DMS 273 treated with DMSO at 0.1 percent for 48 hours (cell line): ENCODE data around the gene KREMEN1.

Experiments
- DNase-seq: peaks from one replicate; lab custom pipeline; 2025; lab: John Stamatoyannopoulos, UW

The KREMEN1 gene

DNA sequence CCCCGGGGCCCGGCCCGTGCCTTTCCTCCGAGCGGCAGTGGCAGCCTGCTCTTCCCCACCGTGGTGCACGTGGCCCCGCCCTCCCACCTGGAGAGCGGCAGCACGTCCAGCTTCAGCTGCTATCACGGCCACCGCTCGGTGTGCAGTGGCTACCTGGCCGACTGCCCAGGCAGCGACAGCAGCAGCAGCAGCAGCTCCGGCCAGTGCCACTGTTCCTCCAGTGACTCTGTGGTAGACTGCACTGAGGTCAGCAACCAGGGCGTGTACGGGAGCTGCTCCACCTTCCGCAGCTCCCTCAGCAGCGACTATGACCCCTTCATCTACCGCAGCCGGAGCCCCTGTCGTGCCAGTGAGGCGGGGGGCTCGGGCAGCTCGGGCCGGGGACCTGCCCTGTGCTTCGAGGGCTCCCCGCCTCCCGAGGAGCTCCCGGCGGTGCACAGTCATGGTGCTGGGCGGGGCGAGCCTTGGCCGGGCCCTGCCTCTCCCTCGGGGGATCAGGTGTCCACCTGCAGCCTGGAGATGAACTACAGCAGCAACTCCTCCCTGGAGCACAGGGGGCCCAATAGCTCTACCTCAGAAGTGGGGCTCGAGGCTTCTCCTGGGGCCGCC is 23.1 kb upstream of the KREMEN1 start:
- no peak for DNase-seq

DNA sequence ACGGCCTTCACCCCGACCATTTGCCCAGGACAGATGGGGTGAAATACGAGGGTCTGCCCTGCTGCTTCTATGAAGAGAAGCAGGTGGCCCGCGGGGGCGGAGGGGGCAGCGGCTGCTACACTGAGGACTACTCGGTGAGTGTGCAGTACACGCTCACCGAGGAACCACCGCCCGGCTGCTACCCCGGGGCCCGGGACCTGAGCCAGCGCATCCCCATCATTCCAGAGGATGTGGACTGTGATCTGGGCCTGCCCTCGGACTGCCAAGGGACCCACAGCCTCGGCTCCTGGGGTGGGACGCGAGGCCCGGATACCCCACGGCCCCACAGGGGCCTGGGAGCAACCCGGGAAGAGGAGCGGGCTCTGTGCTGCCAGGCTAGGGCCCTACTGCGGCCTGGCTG is 22.4 kb upstream of the KREMEN1 start:
- DNase-seq = no peak

DNA sequence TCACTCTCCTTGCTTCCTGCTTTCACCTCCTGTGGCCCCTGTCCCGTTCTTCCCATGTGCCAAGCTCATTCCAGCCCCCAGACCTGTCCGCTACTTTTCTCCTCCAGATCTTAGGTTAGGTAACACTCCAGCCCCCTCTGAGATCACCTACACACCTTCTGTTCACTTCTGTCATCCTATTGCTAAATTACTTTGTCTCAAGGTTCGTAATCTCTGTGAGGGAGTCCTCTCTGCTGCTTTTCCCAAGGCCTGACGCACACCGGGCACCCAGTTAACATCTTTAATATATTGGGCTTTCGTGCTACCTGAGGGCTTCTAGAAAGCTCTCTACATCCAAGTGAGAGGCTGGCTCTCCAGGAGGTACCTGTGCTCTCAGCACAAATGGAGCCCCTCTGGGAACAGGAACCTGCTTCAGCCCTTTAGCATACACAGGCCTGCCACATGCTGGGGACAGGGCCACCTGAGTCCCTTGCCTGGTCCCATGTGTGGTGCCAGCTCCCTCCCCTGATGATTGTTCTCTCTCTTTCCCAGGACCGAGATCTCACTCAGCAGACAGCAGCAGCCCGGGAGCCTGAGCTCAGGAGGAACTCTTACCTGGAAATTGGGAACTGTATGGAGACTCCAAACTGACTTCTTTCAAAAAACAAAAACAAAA is 19.7 kb upstream of the KREMEN1 start:
- DNase-seq = no peak

DNA sequence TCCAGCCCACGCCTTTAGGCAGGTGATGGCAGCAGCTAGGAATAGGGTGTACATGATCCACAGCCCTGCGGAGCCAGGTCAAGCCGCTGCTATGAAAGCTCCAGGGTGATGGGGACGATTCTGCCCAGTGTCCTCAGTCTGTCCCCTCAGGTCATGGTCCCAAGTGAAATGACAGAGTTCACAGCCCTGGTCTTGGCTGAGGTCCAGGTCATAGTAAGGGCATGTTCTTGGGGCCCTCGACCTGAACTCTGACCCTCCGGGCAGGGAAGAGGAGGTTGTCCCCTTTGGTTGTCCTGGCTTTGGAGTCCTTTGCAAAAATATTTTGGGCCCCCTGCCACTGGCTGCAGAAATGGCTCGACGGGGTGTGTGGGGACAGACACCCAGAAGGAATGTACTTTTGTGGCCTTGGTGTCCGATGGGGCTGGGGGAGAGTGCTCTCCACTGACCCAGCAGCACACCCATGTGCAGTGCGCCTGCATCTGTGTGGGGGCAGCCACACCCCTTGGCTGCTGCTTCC is 18.5 kb upstream of the KREMEN1 start:
- DNase-seq = no peak

DNA sequence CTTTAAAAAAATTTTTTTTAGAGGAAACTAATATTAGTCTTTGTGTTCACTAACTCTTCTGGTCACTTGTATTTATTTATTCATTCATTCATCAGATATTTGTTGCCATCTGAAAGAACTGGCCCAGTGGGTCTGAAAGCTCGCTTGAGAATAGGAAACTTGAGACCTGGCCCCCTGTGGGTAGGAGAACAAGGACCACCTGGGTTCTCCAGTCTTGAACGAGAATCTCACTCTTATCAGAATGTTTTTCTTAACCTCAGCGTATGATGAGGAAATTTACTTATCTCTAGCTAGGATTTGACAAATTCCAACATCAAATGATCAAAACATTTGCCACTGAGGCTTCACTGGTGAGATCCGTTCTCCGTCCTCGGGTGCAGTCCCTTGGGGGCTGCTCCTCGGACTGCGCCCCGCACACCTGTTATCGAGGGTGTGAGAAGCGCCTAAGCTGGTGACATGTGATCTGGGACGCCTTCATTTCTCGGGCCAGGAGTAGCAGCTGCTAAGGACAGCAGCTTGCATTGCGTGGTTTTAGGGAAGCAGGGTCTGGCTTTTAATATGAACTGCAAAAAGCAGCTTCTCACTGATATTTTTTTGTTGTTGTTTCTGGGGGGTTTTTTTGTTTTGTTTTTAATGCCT is 17.5 kb upstream of the KREMEN1 start:
- no peak for DNase-seq

DNA sequence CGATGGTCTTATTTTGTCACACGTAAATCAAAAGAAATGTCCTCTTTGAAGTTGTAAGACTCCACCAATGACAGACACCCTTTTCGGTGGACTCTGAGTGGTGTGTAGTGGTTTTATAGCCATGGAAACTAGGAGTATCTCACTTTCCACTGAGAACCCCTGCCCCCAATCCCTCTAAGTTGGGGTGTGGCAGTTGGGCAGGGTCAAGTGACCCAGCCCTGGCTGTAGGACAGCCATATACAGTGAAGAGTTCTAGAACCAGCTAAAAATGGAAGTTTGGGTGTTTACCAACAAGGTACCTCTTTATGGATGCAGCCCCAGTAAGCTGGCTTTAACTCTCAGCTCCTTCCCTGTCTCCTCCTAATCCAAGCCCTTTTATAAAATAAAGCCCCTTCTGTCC is 16.4 kb upstream of the KREMEN1 start:
- no peak for DNase-seq

DNA sequence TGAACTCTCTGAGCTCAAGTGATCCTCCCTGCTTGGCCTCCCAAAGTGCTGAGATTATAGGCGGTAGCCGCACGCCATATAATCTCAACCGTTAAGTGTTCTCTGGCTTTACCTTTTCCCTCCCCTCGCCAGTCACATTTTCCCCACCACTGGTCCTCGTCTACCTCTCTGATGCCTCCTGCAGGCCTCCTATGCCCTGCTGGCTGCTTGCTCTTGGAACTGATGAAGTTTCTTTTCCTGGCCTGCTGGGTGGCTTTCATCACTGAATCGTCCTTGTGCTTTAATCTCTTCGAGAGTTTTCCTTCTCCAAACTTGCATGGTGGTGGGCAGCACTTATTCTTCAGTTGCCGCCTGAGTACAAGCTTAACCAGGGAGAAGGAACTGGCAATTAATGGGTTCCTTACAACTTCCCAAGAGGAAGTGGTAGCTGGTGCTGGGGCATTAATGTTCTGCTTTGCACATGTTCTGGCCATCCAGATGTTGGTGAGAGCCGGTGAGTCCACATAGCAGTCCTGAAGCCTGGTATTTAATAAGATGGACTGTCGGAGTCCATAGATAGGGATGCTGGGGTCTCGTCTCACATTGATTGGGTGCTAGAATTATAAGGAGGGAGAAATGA is 12.5 kb upstream of the KREMEN1 start:
- DNase-seq = no peak

DNA sequence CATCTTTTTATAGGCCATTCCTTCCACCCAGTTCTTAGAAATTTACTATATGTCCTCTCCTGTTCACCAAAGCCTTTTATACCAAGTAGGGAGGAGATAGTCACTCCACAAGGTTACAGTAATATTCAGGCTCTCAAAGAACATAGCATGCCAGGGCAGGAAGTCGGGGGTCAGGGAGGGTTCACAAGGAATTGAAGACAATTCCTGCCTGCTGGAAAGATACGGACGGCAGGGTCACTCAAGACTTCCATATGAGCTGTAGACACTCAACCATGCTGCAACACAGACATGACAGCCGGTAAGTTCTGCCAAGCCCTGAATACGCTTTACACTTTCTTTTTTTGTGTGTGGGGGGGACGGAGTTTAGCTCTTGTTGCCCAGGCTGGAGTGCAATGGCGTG is 11.9 kb upstream of the KREMEN1 start:
- DNase-seq = no peak

DNA sequence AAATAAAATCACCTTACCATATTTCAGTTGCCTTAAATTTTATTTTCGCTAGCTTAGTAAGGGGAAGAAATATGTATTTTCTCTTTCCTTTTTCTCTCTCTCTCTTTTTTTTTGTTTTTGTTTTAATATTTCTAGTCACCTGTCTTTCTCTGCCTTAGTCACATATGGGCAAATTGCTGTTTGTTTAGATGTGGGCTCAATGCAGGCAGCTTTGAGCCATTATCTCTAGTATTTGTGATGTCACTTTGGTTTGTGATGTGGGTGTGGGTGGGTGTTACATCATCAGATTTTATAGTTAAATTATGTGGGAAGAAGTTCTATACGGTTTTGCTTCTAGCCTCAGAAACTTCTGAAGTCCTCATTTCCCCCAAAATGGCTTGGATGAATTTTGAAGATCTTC is 11.1 kb upstream of the KREMEN1 start, which contains the start of gene C22orf31:
TSS of gene C22orf31 (minus strand) at position 59 of the 400 bp plus-strand sequence. CDS start at position 20, 39 bp downstream.
- DNase-seq = no peak

DNA sequence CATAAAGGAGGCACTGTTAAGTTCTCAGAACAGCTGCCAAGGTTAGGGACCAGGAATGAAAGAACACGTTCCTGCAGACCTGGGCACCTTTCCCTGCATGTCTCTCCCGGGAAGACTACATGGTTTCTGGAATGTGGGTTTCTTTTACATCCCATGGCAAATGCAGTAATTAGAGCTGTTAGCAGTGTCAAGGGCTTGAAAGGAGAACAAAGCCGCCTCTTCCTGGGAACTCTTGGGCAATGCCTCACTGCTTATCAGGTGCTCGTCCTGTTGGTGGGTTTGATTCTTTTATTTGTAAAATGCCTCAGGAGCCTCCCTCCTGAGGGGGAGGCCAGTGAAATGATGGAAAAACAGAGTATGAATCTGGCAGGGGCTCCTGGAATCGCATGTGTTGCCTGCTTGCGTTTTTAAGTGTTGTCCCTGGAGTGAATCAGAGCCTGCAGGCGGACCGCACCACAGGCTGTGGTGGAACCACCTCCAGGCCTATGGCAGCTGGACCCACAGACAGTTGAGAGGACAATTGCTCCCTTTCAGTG is 10.5 kb upstream of the KREMEN1 start:
- no peak for DNase-seq

DNA sequence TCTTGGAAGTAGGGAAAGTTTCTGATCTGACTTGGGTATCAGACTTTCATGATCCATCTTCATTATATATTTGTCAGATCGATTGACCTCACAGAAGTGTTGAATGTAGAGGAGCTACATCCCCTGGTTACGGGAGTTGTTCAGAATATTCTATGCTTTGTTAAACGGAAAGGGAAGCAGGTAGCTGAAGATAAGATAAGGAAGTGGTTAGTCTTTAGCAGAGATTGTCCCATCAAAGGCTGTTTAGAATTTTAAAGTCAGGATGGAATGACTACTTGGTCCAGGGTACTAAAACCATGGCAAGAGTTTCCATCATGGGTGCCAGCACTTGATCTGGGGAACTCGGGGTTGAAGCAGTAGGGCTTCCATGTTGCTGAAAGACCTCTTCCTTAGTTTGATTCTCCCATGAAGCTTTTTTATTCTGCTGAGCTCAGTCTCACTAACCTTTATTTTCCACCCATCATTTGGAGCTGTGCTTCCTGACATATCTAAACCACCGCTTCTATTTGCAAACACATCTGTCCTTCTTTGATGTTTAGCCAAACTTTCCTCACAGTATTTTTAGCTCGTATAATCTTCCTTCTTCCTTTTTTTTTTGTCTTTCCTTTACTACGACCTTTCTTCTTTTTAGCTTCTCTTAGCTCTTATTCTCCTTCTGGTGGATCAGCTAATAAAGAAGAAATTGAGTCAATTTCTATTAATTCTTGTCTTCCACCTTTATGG is 7.2 kb upstream of the KREMEN1 start:
- DNase-seq = no peak

DNA sequence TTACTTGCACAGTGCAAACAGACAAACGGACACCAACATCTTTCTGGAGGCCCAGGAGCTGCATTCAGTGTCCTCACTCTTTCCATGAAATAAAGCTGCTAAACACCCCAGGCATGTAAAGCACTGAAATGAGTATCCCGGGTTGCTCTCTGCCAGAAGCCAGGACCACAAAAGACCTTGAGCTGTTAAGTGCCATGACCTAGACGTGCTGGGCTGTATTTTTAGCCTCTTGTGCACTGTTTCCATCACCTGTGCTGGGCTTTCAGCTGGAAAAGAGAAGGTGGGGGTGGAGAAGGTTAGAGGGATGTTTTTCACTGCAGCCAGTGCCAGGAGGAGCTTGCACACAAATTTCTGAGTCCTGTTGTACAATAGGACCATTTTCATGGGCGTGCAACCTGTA is 3.4 kb upstream of the KREMEN1 start:
- no peak for DNase-seq

DNA sequence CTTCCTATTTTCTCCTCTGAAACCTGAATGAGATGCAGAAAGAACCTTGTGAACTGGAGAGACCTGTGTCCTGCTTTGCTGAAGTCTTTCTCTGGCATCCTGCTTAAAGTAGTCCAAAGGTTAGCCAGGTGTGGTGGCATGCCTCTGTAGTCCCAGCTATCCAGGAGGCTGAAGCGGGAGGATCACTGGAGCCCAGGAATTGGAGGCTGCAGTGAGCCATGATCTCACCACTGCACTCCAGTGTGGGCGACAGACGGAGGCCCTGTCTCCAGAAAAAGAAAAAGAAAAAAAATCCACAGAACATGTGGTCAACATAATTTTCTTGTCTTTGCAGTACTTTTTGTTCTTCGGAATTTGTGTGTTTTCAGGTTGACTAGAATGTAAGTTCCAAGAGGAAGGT is 2.3 kb upstream of the KREMEN1 start:
- no peak for DNase-seq

DNA sequence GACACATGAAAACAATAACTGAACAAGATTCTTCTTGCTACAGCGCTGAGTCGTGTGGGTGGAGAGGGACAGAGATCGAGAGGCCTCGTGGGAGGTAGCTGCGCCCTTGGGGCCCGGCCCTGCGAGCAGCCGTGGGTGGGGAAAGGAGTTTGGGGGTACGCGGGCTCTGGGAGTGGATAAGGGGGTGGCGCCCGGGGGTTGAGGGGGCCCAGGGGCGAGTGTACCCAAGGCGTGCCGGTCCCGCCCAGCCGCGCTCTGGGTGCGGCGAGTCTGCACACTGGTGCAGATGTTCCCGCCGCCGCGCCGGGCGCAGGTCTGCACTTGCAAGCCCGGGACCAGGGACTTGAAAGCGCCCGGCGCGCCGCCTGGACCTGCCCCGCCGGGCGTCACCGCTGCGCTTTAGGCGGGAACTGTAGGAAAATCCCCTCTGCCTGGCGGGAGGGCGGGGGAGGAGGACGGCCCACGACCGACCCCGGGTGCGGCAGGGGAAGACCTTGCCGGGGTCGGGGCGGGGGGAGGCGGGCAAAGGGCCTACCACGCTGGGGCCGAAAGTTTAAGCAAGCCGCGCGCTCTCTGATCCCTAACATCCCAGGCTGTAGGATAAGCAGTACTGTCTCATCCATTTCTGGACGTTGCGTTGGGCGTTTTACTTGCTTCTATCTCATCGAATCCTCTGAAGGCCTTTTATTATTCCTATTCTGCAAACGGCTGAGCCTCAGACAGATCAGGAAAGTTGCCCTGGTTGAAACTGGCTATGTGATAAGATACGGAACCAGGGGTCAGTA is 1.4 kb upstream of the KREMEN1 start:
- peak; percentile 28 for DNase-seq

DNA sequence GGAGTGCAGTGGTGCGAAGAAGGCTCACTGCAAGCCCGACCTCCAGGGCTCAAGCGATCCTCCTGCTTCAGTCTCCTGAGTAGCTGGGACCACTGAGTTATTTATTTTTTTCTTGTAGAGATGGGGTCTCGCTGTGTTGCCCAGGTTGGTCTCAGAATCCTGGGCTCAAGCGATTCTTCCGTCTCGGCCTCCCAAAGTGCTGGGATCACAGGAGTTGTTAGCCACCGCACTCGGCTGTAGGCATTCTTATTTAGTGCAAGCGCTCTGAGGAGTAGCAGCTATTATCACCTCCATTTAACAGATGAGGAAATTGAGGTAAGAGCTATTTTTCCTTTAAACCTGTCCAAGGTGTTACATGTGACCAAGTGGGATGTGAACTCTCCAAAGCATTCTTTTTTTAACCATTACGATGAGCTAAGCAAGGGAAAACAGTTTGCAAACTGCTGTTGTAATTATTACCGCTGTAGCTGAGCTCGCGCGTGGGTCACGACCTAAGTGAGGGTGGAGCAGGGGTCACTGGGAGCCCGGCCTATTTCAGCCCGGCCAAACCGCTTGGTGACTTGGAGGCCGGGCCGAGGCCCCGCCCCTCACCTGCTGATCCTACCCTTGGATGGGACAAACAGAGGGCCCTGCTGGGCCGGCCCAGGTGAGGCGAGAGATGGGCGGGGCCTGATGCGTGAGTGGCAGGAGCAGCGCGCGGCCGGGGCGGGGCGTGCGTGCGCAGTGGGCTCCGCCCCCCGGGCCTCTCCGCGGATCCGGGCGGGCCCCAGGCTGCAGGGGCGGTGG is 449 bp upstream of the KREMEN1 start:
- DNase-seq = no peak

DNA sequence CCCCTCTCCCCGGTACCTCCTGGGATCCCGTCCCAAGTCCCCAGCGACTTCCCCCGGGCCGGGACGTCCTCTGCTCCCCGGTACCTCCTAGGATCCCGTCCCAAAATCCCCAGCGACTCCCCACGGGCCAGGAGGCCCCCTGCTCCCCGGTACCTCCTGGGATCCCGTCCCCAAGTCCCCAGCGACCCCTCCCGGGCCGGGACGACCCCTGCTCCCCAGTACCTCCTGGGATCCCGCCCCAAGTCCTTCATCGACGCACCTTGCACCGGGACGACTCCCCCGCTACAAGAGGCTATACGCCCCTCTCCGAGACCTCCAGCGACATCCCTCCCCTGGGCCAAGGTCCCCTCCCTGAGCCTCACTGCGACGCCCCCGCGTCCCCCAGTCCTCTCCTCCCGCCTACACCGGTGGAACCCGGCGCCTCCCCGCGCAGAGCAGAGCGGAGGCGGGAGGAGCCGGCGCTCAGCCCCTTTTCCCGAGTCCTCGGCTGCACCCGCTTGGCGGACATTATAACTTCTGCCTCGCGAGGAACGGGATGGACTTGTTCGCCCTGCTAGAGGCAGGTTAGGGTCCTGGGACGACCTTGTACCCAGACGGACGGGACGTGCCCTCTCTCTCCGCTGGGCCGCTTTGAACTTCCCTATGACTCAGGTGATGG is 912 bp downstream of the KREMEN1 start:
- no peak for DNase-seq

DNA sequence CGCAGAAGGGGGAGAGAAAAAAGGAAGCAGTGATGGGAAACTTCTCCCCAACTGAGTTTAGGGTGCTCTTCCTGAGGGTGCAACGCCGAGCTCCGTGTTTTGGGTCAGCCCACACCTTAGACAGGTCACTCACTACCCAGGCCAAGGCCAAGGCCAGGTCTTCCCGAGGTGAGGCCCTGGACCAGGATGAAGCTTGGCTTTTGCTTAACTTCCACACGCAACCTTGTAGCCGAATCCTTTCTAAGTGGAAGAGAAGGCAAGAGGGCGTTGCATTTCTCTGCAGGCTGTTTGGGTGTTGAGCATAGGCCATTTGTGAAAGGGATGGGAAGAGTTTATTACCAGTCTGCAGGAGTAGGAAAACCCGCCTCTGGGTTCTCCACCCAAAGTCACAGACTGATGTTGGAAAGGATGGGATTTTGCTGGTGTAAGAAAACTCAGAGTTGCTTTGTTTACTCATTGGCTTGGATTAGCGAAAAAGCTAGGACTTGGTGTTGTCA is 1.5 kb downstream of the KREMEN1 start:
- no peak for DNase-seq

DNA sequence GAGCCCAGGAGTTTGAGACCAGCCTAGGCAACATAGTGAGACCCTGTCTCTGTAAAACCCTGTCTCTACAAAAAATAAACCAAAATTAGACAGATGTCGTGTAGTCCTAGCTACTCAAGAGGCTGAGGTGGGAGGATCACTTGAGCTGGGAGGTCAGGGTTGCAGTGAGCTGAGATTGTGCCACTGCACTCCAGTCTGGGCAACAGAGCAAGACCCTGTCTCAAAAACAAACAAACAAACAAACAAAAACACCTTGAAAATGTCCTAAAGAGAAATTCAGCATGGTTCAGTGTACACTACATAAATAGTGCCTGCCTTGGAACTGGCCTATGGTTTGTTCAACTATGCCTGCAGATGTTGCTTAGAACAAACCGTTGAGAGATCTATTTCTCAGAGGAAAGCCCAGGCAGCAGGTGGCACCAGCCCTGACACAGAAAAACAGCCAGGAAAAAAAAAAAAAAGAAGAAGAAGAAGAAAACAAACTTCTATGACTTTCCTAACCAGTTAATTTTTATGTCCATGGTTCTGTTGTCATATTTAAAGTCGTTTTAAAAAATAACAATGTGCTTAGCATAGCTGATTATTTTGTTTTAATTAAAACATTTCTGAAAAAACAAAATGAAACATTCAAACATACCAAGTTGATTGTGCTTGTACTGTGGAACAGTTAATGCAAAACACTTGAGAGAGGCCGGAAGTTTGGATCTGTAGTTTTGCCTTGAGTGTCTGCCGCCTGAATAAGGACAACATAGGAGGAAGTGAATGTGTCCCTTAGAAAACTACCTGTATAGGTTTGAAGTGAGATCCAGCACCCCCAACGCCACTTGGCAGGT is 5.4 kb downstream of the KREMEN1 start:
- no peak for DNase-seq

DNA sequence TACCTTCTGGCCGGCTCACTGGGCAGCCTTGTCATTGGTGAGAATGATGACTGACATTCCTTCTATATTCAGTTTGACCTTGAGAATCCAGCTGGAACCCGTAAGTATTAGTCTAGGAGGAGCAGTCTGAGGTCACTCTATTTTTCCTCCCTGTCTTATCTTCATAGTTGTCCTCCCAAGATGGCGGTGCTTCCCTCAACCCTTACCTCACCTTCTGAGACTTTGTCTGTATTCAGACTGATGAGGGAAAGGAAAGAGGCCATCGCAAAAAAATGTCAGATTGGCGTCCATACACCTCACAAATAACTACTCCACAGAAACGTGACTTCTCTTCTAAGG is 6.0 kb downstream of the KREMEN1 start:
- no peak for DNase-seq
